PC-3 (cell line): ENCODE measurements around the gene PACS1. TPM values are rescaled to one million over a fixed set of nuclear protein-coding genes. Genes with fewer than 3 reads are reported as not detected.

Source experiments
- ATAC-seq: fragments of 200-7000 bp; cut with Tn5 transposase; 2 replicates; pipeline ENCODE4 v1.9.1; 2020; ENCODE audit warnings: mild to moderate bottlenecking, moderate library complexity
- BruUV-seq: library from RNA; stranded (reverse); fragments of 400-500 nt; replicated peaks from 2 replicates; lab custom pipeline; 2021; lab: Mats Ljungman, UMichigan
- CTCF ChIA-PET: fragments of 300-600 bp; sonication (Branson Sonifier 250); formaldehyde crosslinking; loops from one replicate; lab custom pipeline; 2022; ENCODE audit warnings: antibody characterized with exemption; lab: Charles Lee
- POLR2A ChIA-PET: fragments of 300-600 bp; sonication (Branson Sonifier 250); formaldehyde crosslinking; loops from one replicate; lab custom pipeline; 2022; ENCODE audit warnings: antibody characterized with exemption; ENCODE audit not compliant: unreplicated experiment; lab: Charles Lee
- DNase-seq: peaks from one replicate; pipeline ENCODE4 v3.0.0-alpha.2; 2015
- H2AFZ ChIP-seq: fragments of 300-600 bp; sonication (generic); 2 replicates; pipeline ENCODE4 v1.6.0; 2016; ENCODE audit warnings: antibody characterized with exemption, low read length
- H3F3A ChIP-seq: fragments of 300-600 bp; sonication (generic); one replicate; pipeline ENCODE4 v1.6.0; 2017; ENCODE audit warnings: antibody characterized with exemption, low read length, control low read depth, mild to moderate bottlenecking; ENCODE audit not compliant: unreplicated experiment
- H3K27ac ChIP-seq: fragments of 300-600 bp; sonication (generic); 2 replicates; pipeline ENCODE4 v1.5.1; 2016; ENCODE audit warnings: mild to moderate bottlenecking, low read length
- H3K27me3 ChIP-seq: fragments of 300-600 bp; sonication (generic); 2 replicates; pipeline ENCODE4 v1.6.1; 2016; ENCODE audit warnings: low read length, mixed read lengths
- H3K36me3 ChIP-seq: fragments of 300-600 bp; sonication (generic); 2 replicates; pipeline ENCODE4 v1.6.1; 2016; ENCODE audit warnings: low read depth, mixed run types, low read length, mixed read lengths
- H3K4me1 ChIP-seq: fragments of 300-600 bp; sonication (generic); 2 replicates; pipeline ENCODE4 v1.5.1; 2016; ENCODE audit warnings: low read length; ENCODE audit not compliant: insufficient read depth
- H3K4me2 ChIP-seq: fragments of 300-600 bp; sonication (generic); 2 replicates; pipeline ENCODE4 v1.6.0; 2016; ENCODE audit warnings: low read length
- H3K4me3 ChIP-seq: fragments of 300-600 bp; sonication (generic); 2 replicates; pipeline ENCODE4 v1.5.1; 2016; ENCODE audit warnings: mild to moderate bottlenecking, low read length, mixed read lengths
- H3K79me2 ChIP-seq: fragments of 300-600 bp; sonication (generic); 2 replicates; pipeline ENCODE4 v1.6.1; 2017; ENCODE audit warnings: low read length, mixed read lengths
- H3K9ac ChIP-seq: fragments of 300-600 bp; sonication (generic); 2 replicates; pipeline ENCODE4 v1.6.0; 2016; ENCODE audit warnings: mild to moderate bottlenecking, low read length
- H3K9me2 ChIP-seq: fragments of 300-600 bp; sonication (generic); replicated peaks from 2 replicates; pipeline ENCODE4 v1.6.1; 2016; ENCODE audit warnings: mixed run types, low read length, mixed read lengths
- H3K9me3 ChIP-seq: fragments of 300-600 bp; sonication (generic); 2 replicates; pipeline ENCODE4 v1.6.1; 2016; ENCODE audit warnings: low read length, mixed read lengths
- H4K20me1 ChIP-seq: fragments of 300-600 bp; sonication (generic); 2 replicates; pipeline ENCODE4 v1.6.1; 2016; ENCODE audit warnings: low read length, mixed read lengths
- EZH2 ChIP-seq: fragments of 300-600 bp; sonication (generic); IDR thresholded peaks from one replicate; pipeline ENCODE4 v1.6.1; 2017; ENCODE audit warnings: antibody characterized with exemption, mild to moderate bottlenecking, low read length; ENCODE audit not compliant: unreplicated experiment
- EZH2phosphoT487 ChIP-seq: fragments of 300-600 bp; sonication (generic); IDR thresholded peaks from 2 replicates; pipeline ENCODE4 v1.6.1; 2018; ENCODE audit warnings: mild to moderate bottlenecking, antibody characterized with exemption, low read length, borderline replicate concordance
- intact Hi-C: fragments of 100-400 bp; cut with micrococcal nuclease; formaldehyde crosslinking; loops from 2 replicates; pipeline ENCODE4 v1.9.0; 2023
- total RNA-seq: library from RNA; depleted of rRNA; stranded (reverse); fragments of >200 nt; gene quantifications from 2 replicates; pipeline ENCODE4 v1.2.3, GENCODE V29; 2014
- TF ChIP-seq, protein P1 (sequence below): fragments of 300-600 bp; sonication (generic); conservative IDR thresholded peaks from 2 replicates; pipeline ENCODE4 v1.5.1; 2017; ENCODE audit warnings: antibody characterized with exemption, low read depth, mild to moderate bottlenecking, low read length

Gene PACS1
- total RNA-seq, 1 experiment from 2014 or later: 28.7 TPM

DNA sequence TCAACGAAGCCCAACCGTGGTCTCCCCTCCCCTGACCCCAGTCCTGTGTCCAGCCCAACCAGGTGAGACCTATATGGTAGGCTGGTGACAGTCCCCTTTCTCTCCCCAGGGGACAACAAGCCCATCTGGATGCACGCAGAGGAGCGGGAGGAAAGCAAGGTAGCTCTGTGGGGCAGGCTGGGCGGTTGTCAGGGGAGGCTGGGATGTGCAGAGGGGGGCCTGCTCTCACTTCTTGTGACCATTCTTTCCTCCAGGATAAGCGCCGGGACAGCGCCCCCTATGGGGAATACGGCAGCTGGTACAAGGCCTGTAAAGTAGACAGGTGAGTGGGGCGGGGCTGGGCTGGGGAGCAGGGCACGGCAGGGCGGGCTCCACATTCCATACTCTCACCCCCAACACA, 194.8 kb downstream of the PACS1 start:
- Histone ChIP-seq H3K79me2 (peaks cover 16% of the 10 kb centered on the region), H3K9me3 (no peaks in the 10 kb centered on the region), H3K9me2 (no peaks in the 10 kb centered on the region), H3K4me1 (peaks cover 7% of the 10 kb centered on the region), H3K9ac (no peak overlapping the region), H4K20me1 (0 out of 2 replicates have a peak, but pooled peaks cover 7% of the 10 kb centered on the region), H2AFZ (no peak overlapping the region), H3K27ac (no peak overlapping the region), H3K4me3 (no peak overlapping the region), H3K4me2 (no peak overlapping the region), H3K27me3 (no peaks in the 10 kb centered on the region), H3F3A (no peaks in the 10 kb centered on the region), H3K36me3 (peaks cover 24% of the 10 kb centered on the region)
- DNase-seq (peak; percentile 41), ATAC-seq (no peak)
- ChIA-PET CTCF (no interaction called here), POLR2A (no interaction called here)
- intact Hi-C loops: no loop called here
- BruUV-seq: no TSS peak
- TF ChIP-seq EZH2: no peak
- TF ChIP-seq, protein P1, sequence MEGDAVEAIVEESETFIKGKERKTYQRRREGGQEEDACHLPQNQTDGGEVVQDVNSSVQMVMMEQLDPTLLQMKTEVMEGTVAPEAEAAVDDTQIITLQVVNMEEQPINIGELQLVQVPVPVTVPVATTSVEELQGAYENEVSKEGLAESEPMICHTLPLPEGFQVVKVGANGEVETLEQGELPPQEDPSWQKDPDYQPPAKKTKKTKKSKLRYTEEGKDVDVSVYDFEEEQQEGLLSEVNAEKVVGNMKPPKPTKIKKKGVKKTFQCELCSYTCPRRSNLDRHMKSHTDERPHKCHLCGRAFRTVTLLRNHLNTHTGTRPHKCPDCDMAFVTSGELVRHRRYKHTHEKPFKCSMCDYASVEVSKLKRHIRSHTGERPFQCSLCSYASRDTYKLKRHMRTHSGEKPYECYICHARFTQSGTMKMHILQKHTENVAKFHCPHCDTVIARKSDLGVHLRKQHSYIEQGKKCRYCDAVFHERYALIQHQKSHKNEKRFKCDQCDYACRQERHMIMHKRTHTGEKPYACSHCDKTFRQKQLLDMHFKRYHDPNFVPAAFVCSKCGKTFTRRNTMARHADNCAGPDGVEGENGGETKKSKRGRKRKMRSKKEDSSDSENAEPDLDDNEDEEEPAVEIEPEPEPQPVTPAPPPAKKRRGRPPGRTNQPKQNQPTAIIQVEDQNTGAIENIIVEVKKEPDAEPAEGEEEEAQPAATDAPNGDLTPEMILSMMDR: peak; percentile 72

DNA sequence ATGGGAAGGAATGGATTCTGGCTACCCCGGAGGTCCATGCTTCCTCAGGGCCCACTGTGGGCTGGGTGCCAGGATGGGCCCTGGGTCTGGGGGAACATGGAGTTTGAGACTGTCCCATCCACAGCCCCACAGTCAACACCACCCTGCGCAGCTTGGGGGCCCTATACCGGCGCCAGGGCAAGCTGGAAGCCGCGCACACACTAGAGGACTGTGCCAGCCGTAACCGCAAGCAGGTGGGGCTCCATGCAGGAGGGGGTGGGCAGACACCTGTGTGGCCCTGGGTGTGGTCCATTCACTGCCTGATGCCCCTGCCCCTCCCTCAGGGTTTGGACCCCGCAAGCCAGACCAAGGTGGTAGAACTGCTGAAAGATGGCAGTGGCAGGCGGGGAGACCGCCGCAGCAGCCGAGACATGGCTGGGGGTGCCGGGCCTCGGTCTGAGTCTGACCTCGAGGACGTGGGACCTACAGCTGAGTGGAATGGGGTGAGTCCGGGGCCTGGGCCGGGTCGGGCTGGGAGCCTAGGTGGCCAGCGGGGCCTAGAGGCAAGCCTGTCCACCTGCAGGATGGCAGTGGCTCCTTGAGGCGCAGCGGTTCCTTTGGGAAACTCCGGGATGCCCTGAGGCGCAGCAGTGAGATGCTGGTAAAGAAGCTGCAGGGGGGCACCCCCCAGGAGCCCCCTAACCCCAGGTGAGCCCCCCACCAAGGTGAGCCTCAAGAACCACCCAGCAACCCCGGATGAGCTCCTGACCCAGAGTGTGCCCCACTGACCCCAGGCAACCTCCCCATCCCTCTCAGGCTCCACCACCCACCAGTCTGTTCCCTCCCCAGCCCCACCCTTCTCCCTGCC, 195.7 kb downstream of the PACS1 start:
- Histone ChIP-seq H3K9me3 (no peaks in the 10 kb centered on the region), H3K4me1 (peaks cover 10% of the 10 kb centered on the region), H3K36me3 (peaks cover 23% of the 10 kb centered on the region), H2AFZ (no peak overlapping the region), H3K4me2 (no peak overlapping the region), H3K79me2 (peaks cover 22% of the 10 kb centered on the region), H3K9ac (no peak overlapping the region), H3K4me3 (no peak overlapping the region), H3K9me2 (no peaks in the 10 kb centered on the region), H4K20me1 (0 out of 2 replicates have a peak, but pooled peaks cover 9% of the 10 kb centered on the region), H3K27ac (no peak overlapping the region), H3F3A (no peaks in the 10 kb centered on the region), H3K27me3 (no peaks in the 10 kb centered on the region)
- TF ChIP-seq EZH2 (no peak), EZH2phosphoT487 (no peak)
- TF ChIP-seq, protein P1: no peak
- BruUV-seq: no TSS peak
- ATAC-seq (no peak), DNase-seq (no peak)
- ChIA-PET POLR2A (no interaction called here), CTCF (no interaction called here)
- intact Hi-C loops: no loop called here

DNA sequence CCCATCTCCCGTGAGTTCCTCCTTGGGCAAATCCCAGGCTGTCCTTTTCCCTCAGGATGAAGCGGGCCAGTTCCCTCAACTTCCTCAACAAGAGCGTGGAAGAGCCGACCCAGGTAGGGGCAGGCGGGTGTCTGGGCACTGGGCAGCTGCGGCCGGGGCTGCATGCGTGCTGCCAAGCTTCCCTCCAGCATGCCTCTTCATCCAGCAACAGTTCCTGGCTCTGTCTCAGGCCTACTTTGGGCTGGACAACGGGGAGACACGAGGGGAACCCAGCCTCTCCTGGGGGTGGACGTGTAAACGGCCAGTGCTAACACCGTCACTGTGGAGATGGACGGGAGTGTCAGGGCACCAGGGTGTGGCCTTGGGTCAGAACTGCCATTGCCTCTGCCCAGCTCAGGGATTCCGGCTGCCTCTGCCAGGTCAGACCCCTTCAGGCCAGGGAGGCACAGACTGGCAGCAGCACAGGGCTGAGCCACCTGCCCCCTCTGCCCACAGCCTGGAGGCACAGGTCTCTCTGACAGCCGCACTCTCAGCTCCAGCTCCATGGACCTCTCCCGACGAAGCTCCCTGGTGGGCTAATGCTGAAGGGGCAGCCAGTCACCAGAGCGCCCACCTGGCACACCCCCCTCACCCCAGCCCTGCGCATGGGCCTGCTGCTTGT, 196.4 kb downstream of the PACS1 start:
- no peak overlapping the region for H3K4me3 ChIP-seq
- CTCF ChIA-PET: no interaction called here

More for the DNA sequence above, 196.4 kb downstream of the PACS1 start:
- no peak overlapping the region for H2AFZ ChIP-seq
- no peak overlapping the region for H3K27ac ChIP-seq
- POLR2A ChIA-PET: no interaction called here
- intact Hi-C loops: no loop called here
- no peaks in the 10 kb centered on the region for H3K9me2 ChIP-seq
- H3K9me3 ChIP-seq: no peaks in the 10 kb centered on the region
- H3K9ac ChIP-seq: no peak overlapping the region
- ATAC-seq: no peak
- 0 out of 2 replicates have a peak, but pooled peaks cover 9% of the 10 kb centered on the region for H4K20me1 ChIP-seq
- no peak for DNase-seq
- H3K36me3 ChIP-seq: peaks cover 22% of the 10 kb centered on the region
- no peaks in the 10 kb centered on the region for H3F3A ChIP-seq
- no peaks in the 10 kb centered on the region for H3K27me3 ChIP-seq
- H3K4me1 ChIP-seq: peaks cover 10% of the 10 kb centered on the region
- BruUV-seq: no TSS peak
- H3K4me2 ChIP-seq: no peak overlapping the region
- peaks cover 24% of the 10 kb centered on the region for H3K79me2 ChIP-seq
- TF ChIP-seq, protein P1: no peak
